Heart left ventricle (tissue), 13 donors: ENCODE results near the gene CLMP.
"Not testable (repeated sequence)": the region's sequence is repeated elsewhere in the genome, so short reads cannot be mapped to it uniquely, and the experiment has no call there.

ENCODE experiments used
- POLR2A ChIP-seq, 2 donors: fragments of 450-650 bp; IDR thresholded peaks; one replicate each; pipeline ENCODE4 v1.6.1; 2017; ENCODE audit warnings: antibody characterized with exemption in 2 of 2, mild to moderate bottlenecking in 2 of 2, moderate library complexity in 2 of 2
- TF ChIP-seq, protein P1 (sequence below), 12 donors: fragments of 200-600 bp; sonication (generic) in 4 of 12; IDR thresholded peaks; one replicate each; pipeline versions ENCODE4 v1.5.0 to v1.8.0; 2018 to 2022; ENCODE audit warnings: antibody characterized with exemption in 12 of 12, mild to moderate bottlenecking in 5 of 12
- donor health status: ischemic (EF 13 %, LVEDD 7.1; RV severe dilation, severe dysfunction).
- donor health status: DM: no; HTN: yes; CAD: no.
- donor health status: DM: no; HTN: no; CAD: no.
- donor health status: ischemic (EF 25% LVEDD 6.9; RV normal size, moderate dysfunction).
- donor health status: ischemic (EF 25% LVEDD 5.7; RV mildly dilated, moderate dysfunction).
- donor health status: ischemic (EF 35%, LVEDD 5.7; RV mildly dilated, moderate dysfunction).
- donor health status: nonischemic (EF 11% LVEDD 7.7; RV severe dilation, severe dysfunction).
- donor health status: DM: yes; HTN: yes; CAD: no.
- donor health status: PGD.
- donor health status: ischemic (EF 29% LVEDD 5.4; RV normal size, mild dysfunction).
- donor health status: nonischemic (EF 23%, LVEDD 6.1; RV moderate dilation, normal function).

DNA sequence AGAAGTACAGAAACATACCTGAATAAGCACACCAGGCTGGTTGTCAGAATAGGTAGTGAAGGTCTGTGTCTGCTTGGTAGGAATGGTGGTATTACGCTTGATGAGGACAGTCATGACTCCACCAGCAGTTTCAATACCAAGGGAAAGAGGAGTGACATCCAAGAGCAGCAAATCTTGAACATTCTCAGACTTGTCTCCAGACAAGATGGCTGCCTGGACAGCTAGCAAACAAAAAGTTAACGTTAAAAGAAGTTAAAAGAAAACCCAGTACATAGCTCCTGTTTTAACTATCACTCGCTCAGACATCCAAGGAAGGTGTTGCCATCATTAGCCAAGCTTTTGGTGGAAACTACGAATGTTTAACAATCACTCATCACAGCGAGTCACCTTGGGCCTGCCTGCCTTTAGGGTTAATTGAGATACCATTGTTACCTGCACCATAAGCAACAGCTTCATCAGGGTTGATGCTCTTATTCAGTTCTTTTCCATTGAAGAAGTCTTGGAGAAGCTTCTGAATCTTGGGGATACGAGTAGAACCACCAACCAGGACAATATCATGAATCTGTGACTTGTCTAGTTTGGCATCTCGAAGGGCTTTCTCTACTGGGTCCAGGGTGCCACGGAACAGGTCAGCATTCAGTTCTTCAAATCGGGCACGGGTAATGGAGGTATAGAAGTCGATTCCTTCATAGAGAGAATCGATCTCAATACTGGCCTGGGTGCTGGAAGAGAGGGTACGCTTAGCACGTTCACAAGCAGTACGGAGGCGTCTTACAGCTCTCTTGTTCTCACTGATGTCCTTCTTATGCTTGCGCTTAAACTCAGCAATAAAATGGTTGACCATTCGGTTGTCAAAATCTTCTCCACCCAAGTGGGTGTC is 135.8 kb downstream of the CLMP start:
- TF ChIP-seq, protein P1, sequence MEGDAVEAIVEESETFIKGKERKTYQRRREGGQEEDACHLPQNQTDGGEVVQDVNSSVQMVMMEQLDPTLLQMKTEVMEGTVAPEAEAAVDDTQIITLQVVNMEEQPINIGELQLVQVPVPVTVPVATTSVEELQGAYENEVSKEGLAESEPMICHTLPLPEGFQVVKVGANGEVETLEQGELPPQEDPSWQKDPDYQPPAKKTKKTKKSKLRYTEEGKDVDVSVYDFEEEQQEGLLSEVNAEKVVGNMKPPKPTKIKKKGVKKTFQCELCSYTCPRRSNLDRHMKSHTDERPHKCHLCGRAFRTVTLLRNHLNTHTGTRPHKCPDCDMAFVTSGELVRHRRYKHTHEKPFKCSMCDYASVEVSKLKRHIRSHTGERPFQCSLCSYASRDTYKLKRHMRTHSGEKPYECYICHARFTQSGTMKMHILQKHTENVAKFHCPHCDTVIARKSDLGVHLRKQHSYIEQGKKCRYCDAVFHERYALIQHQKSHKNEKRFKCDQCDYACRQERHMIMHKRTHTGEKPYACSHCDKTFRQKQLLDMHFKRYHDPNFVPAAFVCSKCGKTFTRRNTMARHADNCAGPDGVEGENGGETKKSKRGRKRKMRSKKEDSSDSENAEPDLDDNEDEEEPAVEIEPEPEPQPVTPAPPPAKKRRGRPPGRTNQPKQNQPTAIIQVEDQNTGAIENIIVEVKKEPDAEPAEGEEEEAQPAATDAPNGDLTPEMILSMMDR (IDR thresholded peaks at IDR 0.05) = not testable (repeated sequence)
- not testable (repeated sequence) for TF ChIP-seq POLR2A (IDR thresholded peaks at IDR 0.05)
